ENCODE results near the gene RNF213.

The RNF213 gene

GRCh38 chr17:80415626-80416137 is 155.0 kb downstream of the RNF213 start:
- no peak for TF ChIP-seq CTCF (conservative IDR thresholded peaks at IDR 0.05; ENCODE audit: low read depth)
- DNase-seq (ENCODE audit: low spot score) = no peak
- ChIA-PET CTCF (no interaction called here), POLR2A (ENCODE audit: low non-redundant PET) (no interaction called here)
- H3K27ac ChIP-seq = peak overlapping the region; percentile 89

GRCh38 chr17:80416260-80416939 is 155.7 kb downstream of the RNF213 start:
- POLR2A ChIA-PET (ENCODE audit: low non-redundant PET) = no interaction called here
- H3K27ac ChIP-seq = peak overlapping the region; percentile 89; the same call in 1 of the 2 replicates
- CTCF ChIA-PET = interaction anchor here (0.6 kb wide), 1 partner anchor 420 kb away, joined by 4 read pairs; no protein-coding TSS in a partner anchor
- TF ChIP-seq CTCF (conservative IDR thresholded peaks at IDR 0.05; ENCODE audit: low read depth) = no peak
- no peak for DNase-seq (ENCODE audit: low spot score)

- CTCF ChIA-PET = no interaction called here
- H3K27ac ChIP-seq = no peak overlapping the region
- POLR2A ChIA-PET (ENCODE audit: low non-redundant PET) = no interaction called here
- DNase-seq (ENCODE audit: low spot score) = no peak
- TF ChIP-seq CTCF (conservative IDR thresholded peaks at IDR 0.05; ENCODE audit: low read depth) = no peak
These were observed 156.3 kb downstream of the RNF213 start for GRCh38 chr17:80416940-80417293.

- ChIA-PET POLR2A (ENCODE audit: low non-redundant PET) (no interaction called here), CTCF (interaction anchor here (0.5 kb wide), 1 partner anchor 33 kb away, joined by 3 read pairs; no protein-coding TSS in a partner anchor)
- no peak for TF ChIP-seq CTCF (conservative IDR thresholded peaks at IDR 0.05; ENCODE audit: low read depth)
- H3K27ac ChIP-seq = no peak overlapping the region
- no peak for DNase-seq (ENCODE audit: low spot score)
These were observed 157.9 kb downstream of the RNF213 start for GRCh38 chr17:80418589-80418988.

- no peak for TF ChIP-seq CTCF (conservative IDR thresholded peaks at IDR 0.05; ENCODE audit: low read depth)
- ChIA-PET POLR2A (ENCODE audit: low non-redundant PET) (no interaction called here), CTCF (no interaction called here)
- no peak for DNase-seq (ENCODE audit: low spot score)
- peak overlapping the region; percentile 18 for H3K27ac ChIP-seq
These were observed 158.6 kb downstream of the RNF213 start for GRCh38 chr17:80419255-80419654.

- DNase-seq (ENCODE audit: low spot score) = no peak
- H3K27ac ChIP-seq = no peak overlapping the region
- no peak for TF ChIP-seq CTCF (conservative IDR thresholded peaks at IDR 0.05; ENCODE audit: low read depth)
- POLR2A ChIA-PET (ENCODE audit: low non-redundant PET) = no interaction called here
- CTCF ChIA-PET = no interaction called here
These were observed 160.9 kb downstream of the RNF213 start for GRCh38 chr17:80421381-80422090.
